ENCODE data around the gene GOSR1. TPM values are rescaled to one million over a fixed set of nuclear protein-coding genes. Genes with fewer than 3 reads are reported as not detected.
"Not testable (repeated sequence)": the region's sequence is repeated elsewhere in the genome, so short reads cannot be mapped to it uniquely, and the experiment has no call there.

The GOSR1 gene
- total RNA-seq, 1 donor from 2014 or later = 20.5 TPM

GRCh38 chr17:30560117-30561026, 83.2 kb downstream of the GOSR1 start:
- DNase-seq (ENCODE audit: low read depth) = not testable (repeated sequence)

DNA sequence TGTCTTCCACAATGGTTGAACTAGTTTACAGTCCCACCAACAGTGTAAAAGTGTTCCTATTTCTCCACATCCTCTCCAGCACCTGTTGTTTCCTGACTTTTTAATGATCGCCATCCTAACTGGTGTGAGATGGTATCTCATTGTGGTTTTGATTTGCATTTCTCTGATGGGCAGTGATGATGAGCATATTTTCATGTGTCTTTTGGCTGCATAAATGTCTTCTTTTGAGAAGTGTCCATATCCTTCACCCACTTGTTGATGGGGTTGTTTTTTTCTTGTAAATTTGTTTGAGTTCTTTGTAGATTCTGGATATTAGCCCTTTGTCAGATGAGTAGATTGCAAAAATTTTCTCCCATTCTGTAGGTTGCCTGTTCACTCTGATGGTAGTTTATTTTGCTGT, 84.6 kb downstream of the GOSR1 start:
- not testable (repeated sequence) for DNase-seq (ENCODE audit: low read depth)

DNA sequence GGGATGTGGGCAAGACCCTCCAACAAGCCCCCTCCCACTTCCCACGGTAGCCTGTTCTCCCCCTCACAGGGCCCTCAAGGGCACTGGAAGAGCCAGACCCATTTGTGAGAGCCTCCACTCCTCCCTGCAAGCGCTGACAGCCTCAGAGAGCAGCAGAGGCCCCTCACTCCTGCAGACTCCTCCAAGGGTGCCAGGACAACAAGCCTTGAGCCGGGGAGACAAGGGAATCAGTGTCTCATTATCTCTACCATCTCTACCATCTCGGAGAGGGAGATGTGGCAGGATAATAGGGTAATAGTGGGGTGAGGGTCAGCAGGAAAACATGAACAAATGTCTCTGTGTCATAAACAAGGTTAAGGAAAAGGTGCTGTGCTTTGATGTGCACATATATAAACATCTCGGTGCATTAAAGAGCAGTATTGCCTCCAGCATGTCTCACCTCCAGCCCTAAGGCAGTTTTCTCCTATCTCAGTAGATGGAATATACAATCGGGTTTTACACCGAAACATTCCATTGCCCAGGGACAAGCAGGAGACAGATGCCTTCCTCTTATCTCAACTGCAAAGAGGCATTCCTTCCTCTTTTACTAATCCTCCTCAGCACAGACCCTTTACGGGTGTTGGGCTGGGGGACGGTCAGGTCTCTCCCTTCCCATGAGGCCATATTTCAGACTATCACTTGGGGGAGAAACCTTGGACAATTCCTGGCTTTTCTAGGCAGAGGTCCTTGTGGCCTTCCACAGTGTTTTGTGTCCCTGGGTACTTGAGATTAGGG, 86.1 kb downstream of the GOSR1 start:
- DNase-seq (ENCODE audit: low read depth) = not testable (repeated sequence)

DNA sequence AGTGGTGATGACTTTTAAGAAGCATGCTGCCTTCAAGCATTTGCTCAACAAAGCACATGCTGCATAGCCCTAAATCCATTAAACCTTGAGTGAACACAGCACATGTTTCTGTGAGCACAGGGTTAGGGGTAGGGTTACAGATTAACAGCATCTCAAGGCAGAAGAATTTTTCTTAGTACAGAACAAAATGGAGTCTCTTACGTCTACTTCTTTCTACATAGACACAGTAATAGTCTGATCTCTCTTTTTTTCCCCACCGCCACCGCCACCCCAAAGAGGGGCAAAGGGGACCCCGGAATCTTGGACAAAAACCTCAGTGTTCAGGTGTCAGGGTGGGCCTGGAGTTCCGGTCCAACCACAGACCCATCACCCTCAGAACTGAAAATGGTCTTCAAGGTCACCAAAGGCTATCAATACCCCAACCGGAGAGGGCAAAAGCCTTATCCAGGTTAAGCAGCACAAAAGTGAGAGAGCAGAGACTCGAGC, 86.7 kb downstream of the GOSR1 start:
- DNase-seq (ENCODE audit: low read depth) = peak; percentile 56

- DNase-seq (ENCODE audit: low read depth) = peak; percentile 29
These were observed 87.3 kb downstream of the GOSR1 start for GRCh38 chr17:30564422-30565072.

- DNase-seq (ENCODE audit: low read depth) = no peak
These were observed 88.1 kb downstream of the GOSR1 start for GRCh38 chr17:30565073-30565935.

- DNase-seq (ENCODE audit: low read depth) = not testable (repeated sequence)
These were observed 88.9 kb downstream of the GOSR1 start for GRCh38 chr17:30566104-30566503.

- DNase-seq (ENCODE audit: low read depth) = not testable (repeated sequence)
These were observed 89.5 kb downstream of the GOSR1 start for GRCh38 chr17:30566516-30567225.

- no peak for DNase-seq (ENCODE audit: low read depth)
These were observed 90.3 kb downstream of the GOSR1 start for GRCh38 chr17:30567231-30568116.

- no peak for DNase-seq (ENCODE audit: low read depth)
These were observed 90.9 kb downstream of the GOSR1 start for GRCh38 chr17:30568117-30568430.

DNA sequence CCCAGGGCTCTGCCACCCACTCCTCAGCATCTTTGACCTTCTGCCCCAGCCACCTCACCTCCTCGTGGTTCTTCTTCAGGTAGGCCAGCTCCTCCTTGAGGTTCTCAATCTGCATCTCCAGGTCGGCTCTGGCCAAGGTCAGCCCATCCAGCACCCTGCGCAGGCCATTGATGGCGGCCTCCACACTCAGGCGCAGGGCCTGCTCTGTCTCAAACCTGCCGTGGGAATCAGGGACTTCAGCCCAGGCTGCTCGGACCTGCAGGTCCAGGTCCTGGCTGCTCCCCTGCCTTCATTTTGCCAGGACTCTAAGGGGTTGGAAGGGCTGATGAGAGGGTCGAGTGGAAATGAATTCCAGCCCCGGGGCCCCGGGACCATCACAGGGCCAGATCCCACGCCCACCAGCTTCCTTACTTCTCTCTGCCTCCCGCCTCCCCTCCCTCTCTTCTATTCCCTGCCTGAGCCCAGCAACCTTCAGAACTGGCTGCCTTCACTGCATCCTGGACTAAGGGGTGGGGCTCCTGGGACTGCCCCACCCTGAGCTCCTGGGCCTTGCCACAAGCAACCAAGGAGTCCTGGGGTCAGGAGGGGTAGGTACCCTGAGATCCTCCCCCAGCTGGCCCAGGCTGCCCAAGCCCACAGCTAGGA, 92.4 kb downstream of the GOSR1 start:
- not testable (repeated sequence) for DNase-seq (ENCODE audit: low read depth)

GRCh38 chr17:30570191-30570590, 93.0 kb downstream of the GOSR1 start:
- no peak for DNase-seq (ENCODE audit: low read depth)

DNA sequence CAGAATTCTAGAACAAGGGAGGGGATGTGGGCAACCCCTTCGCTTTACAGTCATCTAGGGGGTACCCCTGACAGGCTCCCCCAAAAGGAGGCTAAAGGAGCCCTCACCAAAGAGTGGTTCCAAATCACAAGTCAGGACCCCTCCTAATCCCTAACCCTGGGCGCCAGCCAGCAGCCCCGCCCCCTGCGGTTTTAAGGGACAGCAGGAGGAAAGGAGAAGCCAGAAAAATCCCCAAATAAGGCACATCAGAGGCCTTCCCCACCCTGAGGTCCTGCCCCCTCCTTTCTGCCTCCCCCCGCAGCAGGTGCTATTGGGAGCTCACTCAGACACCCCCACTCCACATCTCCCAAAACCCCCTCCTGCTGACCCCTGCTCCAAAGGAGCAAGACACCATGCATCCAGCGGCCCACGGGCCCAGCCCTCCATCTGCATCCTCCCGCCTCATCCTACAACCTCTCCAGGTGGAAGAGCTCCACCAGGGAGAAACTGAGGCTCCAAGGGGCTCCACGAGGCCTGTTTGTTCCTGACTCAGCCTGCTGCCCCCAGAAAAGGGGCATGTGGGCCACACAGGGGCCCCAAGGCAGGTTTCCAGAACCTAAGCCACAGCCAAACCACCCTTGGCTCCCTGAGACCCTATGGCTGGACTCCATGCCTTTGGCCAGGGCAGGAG, 93.5 kb downstream of the GOSR1 start:
- DNase-seq (ENCODE audit: low read depth) = no peak

DNA sequence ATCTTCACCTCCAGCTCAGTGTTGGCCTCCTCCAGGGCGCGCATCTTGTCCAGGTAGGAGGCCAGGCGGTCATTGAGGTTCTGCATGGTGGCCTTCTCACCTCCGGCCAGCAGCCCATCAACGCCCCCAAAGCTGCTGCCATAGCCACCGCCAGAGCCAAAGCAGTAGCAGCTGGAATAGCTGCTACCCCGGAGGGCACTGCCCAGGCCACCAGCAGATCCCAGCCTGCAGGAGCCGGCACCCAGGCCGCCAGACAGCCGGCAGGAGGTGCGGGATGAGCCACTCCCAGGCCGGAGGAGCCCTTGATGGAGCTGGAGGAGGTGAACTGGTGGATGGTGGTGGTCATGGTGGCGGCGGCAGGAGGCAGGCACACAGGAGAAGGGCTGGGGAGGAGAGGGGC, 94.2 kb downstream of the GOSR1 start:
- DNase-seq (ENCODE audit: low read depth) = not testable (repeated sequence)

DNA sequence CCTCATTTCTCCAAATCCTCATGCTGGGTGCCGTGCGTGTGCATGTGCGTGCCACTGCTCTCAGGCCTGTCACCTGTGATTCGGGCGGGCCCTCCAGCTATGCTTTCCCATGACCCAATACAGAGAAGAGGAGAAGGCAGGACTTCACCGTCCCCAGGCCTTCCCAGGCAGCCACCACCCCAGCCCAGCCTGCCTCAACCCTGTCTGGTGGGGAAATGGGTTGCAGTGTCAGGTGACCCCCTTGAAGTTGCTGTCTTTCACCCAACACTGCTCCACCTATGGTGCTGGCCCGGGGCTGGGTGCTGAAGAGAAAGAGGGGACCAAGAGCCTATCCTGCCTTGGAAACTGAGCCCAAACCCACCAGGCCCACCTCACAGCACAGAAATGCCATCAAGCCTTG, 94.7 kb downstream of the GOSR1 start:
- no peak for DNase-seq (ENCODE audit: low read depth)

DNA sequence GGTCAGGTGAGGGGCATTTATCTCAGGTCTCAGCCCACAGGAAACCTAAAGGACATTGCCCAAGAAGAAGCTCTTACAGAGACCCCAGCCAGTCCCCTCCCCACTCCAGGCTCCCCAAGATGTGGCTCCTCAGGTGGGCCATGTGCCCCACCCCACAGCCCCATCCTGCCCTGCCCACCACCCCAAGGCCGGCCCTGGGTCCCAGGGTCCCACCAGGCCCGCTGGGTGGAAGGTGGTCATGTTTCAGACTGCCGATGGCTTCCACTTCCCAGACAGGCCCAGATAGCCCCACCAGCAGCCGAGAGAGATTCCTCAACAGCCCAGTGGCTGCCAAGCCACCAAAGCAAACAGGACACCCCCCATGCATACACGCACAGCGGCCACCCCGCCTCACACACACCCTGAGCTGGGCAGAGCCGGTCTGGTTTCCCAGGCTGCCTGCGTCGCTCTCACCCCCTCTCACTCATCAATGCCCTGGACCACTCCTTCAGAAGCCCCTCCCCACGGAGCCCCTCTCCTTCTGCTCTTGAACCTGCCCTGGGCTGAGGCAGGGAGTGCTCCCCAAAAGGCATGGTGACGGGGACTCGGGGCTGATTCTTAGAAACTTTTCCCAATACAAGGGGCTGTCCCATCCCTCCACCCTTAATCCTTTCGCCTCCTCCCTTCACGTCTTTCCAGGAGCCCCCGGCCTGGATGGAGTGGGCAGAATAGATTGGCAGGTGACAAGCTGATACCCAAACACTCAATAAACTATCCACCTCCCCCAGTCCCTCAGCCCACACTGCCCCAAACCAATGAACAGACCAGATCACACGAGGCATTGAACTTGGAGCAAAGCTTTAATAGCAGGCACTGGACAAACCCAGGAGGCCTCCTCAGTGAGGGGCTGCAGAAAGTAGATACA, 95.7 kb downstream of the GOSR1 start:
- DNase-seq (ENCODE audit: low read depth) = not testable (repeated sequence)

Data from myocyte (in vitro differentiated cells).